Esophagus squamous epithelium (tissue), 5 donors: Measurements from ENCODE around the gene ECHS1. TPM values are rescaled to one million over a fixed set of nuclear protein-coding genes. Genes with fewer than 3 reads are reported as not detected.

Source experiments
- DNase-seq: peaks from one replicate; lab custom pipeline; 2025; lab: John Stamatoyannopoulos, UW
- H3K27ac ChIP-seq, 4 donors: fragments of 200-600 bp; sonication (generic); one replicate each; pipeline ENCODE4 v1.5.1; 2016 to 2019; ENCODE audit warnings: mild to moderate bottlenecking in 1 of 4
- H3K27me3 ChIP-seq, 4 donors: fragments of 200-600 bp; sonication (generic); 1 replicate in 3 of 4; 2 replicates in 1 of 4; pipeline versions ENCODE4 v1.5.1 to v1.6.0; 2017 to 2021; ENCODE audit warnings: antibody characterized with exemption in 1 of 4
- H3K36me3 ChIP-seq, 3 donors: fragments of 200-600 bp; sonication (generic); one replicate each; pipeline ENCODE4 v1.5.1; 2016 to 2019
- H3K4me1 ChIP-seq, 3 donors: fragments of 200-600 bp; sonication (generic); one replicate each; pipeline ENCODE4 v1.5.1; 2017 to 2019
- H3K4me3 ChIP-seq, 4 donors: fragments of 200-600 bp; sonication (generic); 1 replicate in 3 of 4; 2 replicates in 1 of 4; pipeline ENCODE4 v1.5.1; 2016 to 2019; ENCODE audit warnings: mild to moderate bottlenecking in 2 of 4, moderate library complexity in 1 of 4
- H3K9me3 ChIP-seq, 3 donors: fragments of 200-600 bp; sonication (generic); one replicate each; pipeline ENCODE4 v1.5.1; 2016 to 2019
- CTCF ChIP-seq, 6 experiments: fragments of 450-650 bp in 4 of 6; fragments of 200-600 bp in 2 of 6; sonication (generic) in 2 of 6; IDR thresholded peaks; one replicate each; pipeline ENCODE4 v1.5.1; 2016 to 2019; ENCODE audit warnings: antibody characterized with exemption in 6 of 6, mild to moderate bottlenecking in 4 of 6, moderate library complexity in 4 of 6
- POLR2A ChIP-seq, 4 donors: fragments of 450-650 bp; IDR thresholded peaks; one replicate each; pipeline ENCODE4 v1.6.1; 2017; ENCODE audit warnings: antibody characterized with exemption in 4 of 4, mild to moderate bottlenecking in 4 of 4, moderate library complexity in 3 of 4
- WGBS, 2 donors: methylation state at CpG; one replicate each; pipeline ENCODE4 v1.1.5; 2018; 5-methylcytosine and 5-hydroxymethylcytosine counted together
- intact Hi-C: fragments of 100-400 bp; cut with DNase I; formaldehyde crosslinking; loops from one replicate; pipeline ENCODE4 v1.15.0; 2022
- total RNA-seq, 4 donors: library from RNA; depleted of rRNA; stranded (reverse); fragments of >200 nt; gene quantifications; one replicate each; pipeline ENCODE4 v1.1.0, GENCODE V29; 2016
- donor health status: DM: yes; HTN: yes; CAD: no.

The ECHS1 gene
- total RNA-seq, 4 donors from 2014 or later: 75.0 to 115 (median 99.2) TPM

- Histone ChIP-seq H3K9me3 (peaks cover 0 to 5% (median 0%) of the 10 kb centered on the region in 3 donors), H3K36me3 (peaks cover 0 to 21% (median 0%) of the 10 kb centered on the region in 3 donors), H3K27me3 (peaks cover 0 to 14% (median 0%) of the 10 kb centered on the region in 4 donors), H3K27ac (peak overlapping the region; percentile 31 to 79 (median 57)), H3K4me3 (peak overlapping the region in 3 of 4 donors; percentile 49 to 83 (median 64)), H3K4me1 (peaks cover 10 to 37% (median 13%) of the 10 kb centered on the region in 3 donors)
- WGBS, 2 donors: 86% methylated on average over 1 of the region's 41 CpGs; no CpG with 5 or more reads in 1 of the 2 donors
- intact Hi-C loops: no loop called here
- no peak for DNase-seq
- TF ChIP-seq CTCF (IDR thresholded peaks at IDR 0.05) (no peak), POLR2A (IDR thresholded peaks at IDR 0.05) (no peak)
These were observed 14.8 kb downstream of the ECHS1 start for GRCh38 chr10:133358162-133358924.

GRCh38 chr10:133357285-133358161 is 15.6 kb downstream of the ECHS1 start, which contains the start of gene FUOM:
TSS of gene FUOM (minus strand) at chr10:133358019. CDS start at chr10:133358007, 12 bp downstream.
- Histone ChIP-seq H3K4me1 (peaks cover 10 to 37% (median 13%) of the 10 kb centered on the region in 3 donors), H3K27me3 (peaks cover 0 to 14% (median 0%) of the 10 kb centered on the region in 4 donors), H3K36me3 (peaks cover 0 to 13% (median 0%) of the 10 kb centered on the region in 3 donors), H3K4me3 (peak within 1 kb of the TSS; percentile 49 to 83 (median 61)), H3K27ac (peak within 1 kb of the TSS; percentile 39 to 79 (median 57)), H3K9me3 (peaks cover 0 to 5% (median 0%) of the 10 kb centered on the region in 3 donors)
- DNase-seq: no peak
- WGBS, 2 donors: no CpG with 5 or more reads among the region's 83 CpGs
- TF ChIP-seq POLR2A (IDR thresholded peaks at IDR 0.05): no peak
- no peak for TF ChIP-seq CTCF (IDR thresholded peaks at IDR 0.05)
- intact Hi-C loops: no loop called here

GRCh38 chr10:133356549-133357284 is 16.4 kb downstream of the ECHS1 start:
- Histone ChIP-seq H3K36me3 (peaks cover 0 to 5% (median 0%) of the 10 kb centered on the region in 3 donors), H3K4me1 (peaks cover 10 to 37% (median 13%) of the 10 kb centered on the region in 3 donors), H3K27ac (peak overlapping the region in 1 of 4 donors; percentile 39), H3K27me3 (peaks cover 0 to 16% (median 0%) of the 10 kb centered on the region in 4 donors), H3K4me3 (peak overlapping the region; percentile 49 to 83 (median 61)), H3K9me3 (peaks cover 0 to 5% (median 0%) of the 10 kb centered on the region in 3 donors)
- no CpG with 5 or more reads among the region's 27 CpGs for WGBS, 2 donors
- TF ChIP-seq POLR2A (IDR thresholded peaks at IDR 0.05): no peak
- no peak for TF ChIP-seq CTCF (IDR thresholded peaks at IDR 0.05)
- intact Hi-C loops: no loop called here
- DNase-seq: no peak

- H3K4me3 ChIP-seq: no peak overlapping the region
- intact Hi-C loops: no loop called here
- H3K36me3 ChIP-seq: no peaks in the 10 kb centered on the region
- peaks cover 0 to 1% (median 0%) of the 10 kb centered on the region in 3 donors for H3K9me3 ChIP-seq
- no CpG with 5 or more reads among the region's 3 CpGs for WGBS, 2 donors
- H3K27me3 ChIP-seq: peaks cover 0 to 23% (median 0%) of the 10 kb centered on the region in 4 donors
- peaks cover 10 to 37% (median 13%) of the 10 kb centered on the region in 3 donors for H3K4me1 ChIP-seq
- H3K27ac ChIP-seq: no peak overlapping the region
- TF ChIP-seq POLR2A (IDR thresholded peaks at IDR 0.05): no peak
- TF ChIP-seq CTCF (IDR thresholded peaks at IDR 0.05): no peak
- no peak for DNase-seq
These were observed 17.2 kb downstream of the ECHS1 start for GRCh38 chr10:133355991-133356390.
